Measurements from ENCODE around the gene ZNF202.

The ZNF202 gene

DNA sequence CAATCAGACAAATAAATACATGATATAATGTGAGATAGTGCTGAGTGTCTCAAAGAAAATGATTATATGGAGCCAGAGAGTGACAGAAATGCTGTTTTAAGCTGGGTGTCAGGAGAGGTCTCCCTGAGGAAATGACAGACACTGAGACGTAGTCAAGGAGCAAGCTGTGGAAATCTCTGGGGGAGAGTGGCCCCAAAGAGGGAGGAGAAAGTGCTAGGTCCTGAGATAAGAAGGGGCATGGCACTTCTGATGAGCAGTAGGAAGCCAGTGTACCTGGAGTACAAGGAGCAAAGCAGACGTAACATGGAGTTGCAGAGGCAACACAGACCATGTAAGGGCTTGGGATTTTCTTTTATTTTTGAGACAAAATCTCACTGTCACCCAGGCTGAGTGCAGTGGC is 38.8 kb downstream of the ZNF202 start:
- no peak overlapping the region for H2BK120ac ChIP-seq (ENCODE audit: low read depth, low read length)
- no peak overlapping the region for H3K18ac ChIP-seq (ENCODE audit: low read length)
- H3K79me1 ChIP-seq (ENCODE audit: low read length) = no peaks in the 10 kb centered on the region
- H2BK15ac ChIP-seq (replicated peaks; ENCODE audit: low read depth) = no peak overlapping the region
- no peak overlapping the region for H3K27ac ChIP-seq (ENCODE audit: low read depth, low read length)
- no peak overlapping the region for H2BK5ac ChIP-seq (ENCODE audit: low read length)
- H4K8ac ChIP-seq (ENCODE audit: low read depth, low read length) = no peak overlapping the region
- no peak overlapping the region for H2AK5ac ChIP-seq (ENCODE audit: low read length)
- H4K5ac ChIP-seq (ENCODE audit: low read length) = no peak overlapping the region
- no peak overlapping the region for H3K4me3 ChIP-seq (ENCODE audit: low read length)
- H3K79me2 ChIP-seq (ENCODE audit: control insufficient read depth, insufficient read depth, low read length) = no peaks in the 10 kb centered on the region
- peak; percentile 26 for DNase-seq
- H3K56ac ChIP-seq (ENCODE audit: low read length) = no peak overlapping the region
- no peaks in the 10 kb centered on the region for H3K36me3 ChIP-seq (ENCODE audit: control insufficient read depth, insufficient read depth, low read length)
- no peak overlapping the region for H3K9ac ChIP-seq (ENCODE audit: low read length)
- no CpG with 5 or more reads among the region's 2 CpGs for WGBS (ENCODE audit: extremely low coverage, insufficient coverage, low lambda C conversion rate)
- H3K23ac ChIP-seq (ENCODE audit: low read length) = no peak overlapping the region
- H3K4ac ChIP-seq (ENCODE audit: low read depth, low read length) = no peak overlapping the region
- no peaks in the 10 kb centered on the region for H3K27me3 ChIP-seq (ENCODE audit: insufficient read depth, low read length, poor library complexity)
- H3K4me2 ChIP-seq (ENCODE audit: low read length) = no peak overlapping the region
- H3K4me1 ChIP-seq (ENCODE audit: control insufficient read depth, low read depth, low read length) = peaks cover 2% of the 10 kb centered on the region

DNA sequence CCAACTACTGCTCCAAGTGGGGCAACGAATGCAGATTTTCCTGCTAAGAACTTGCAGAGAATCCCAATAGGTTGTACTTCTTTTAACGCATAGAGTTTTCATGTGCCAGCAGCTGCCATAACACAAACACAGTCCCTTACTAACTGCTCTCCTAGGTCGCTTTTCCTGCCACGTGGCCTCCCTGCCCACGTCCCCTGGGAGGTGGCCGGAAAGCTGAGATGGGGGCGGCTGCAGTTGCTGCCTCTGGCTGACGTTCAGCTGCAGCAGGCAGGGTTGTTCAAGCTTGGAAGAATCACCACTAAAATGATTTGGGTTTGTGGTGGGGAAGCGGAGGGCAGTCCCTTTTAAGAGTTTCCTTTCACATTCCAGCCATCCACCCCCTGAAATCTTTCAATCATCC is 39.3 kb downstream of the ZNF202 start:
- no peaks in the 10 kb centered on the region for H3K27me3 ChIP-seq (ENCODE audit: insufficient read depth, low read length, poor library complexity)
- H2BK5ac ChIP-seq (ENCODE audit: low read length) = no peak overlapping the region
- H3K9ac ChIP-seq (ENCODE audit: low read length) = no peak overlapping the region
- H4K8ac ChIP-seq (ENCODE audit: low read depth, low read length) = no peak overlapping the region
- no peaks in the 10 kb centered on the region for H3K79me1 ChIP-seq (ENCODE audit: low read length)
- H2AK5ac ChIP-seq (ENCODE audit: low read length) = no peak overlapping the region
- H3K4me2 ChIP-seq (ENCODE audit: low read length) = no peak overlapping the region
- no peak overlapping the region for H2BK120ac ChIP-seq (ENCODE audit: low read depth, low read length)
- H3K27ac ChIP-seq (ENCODE audit: low read depth, low read length) = no peak overlapping the region
- H3K56ac ChIP-seq (ENCODE audit: low read length) = no peak overlapping the region
- H3K4me3 ChIP-seq (ENCODE audit: low read length) = no peak overlapping the region
- no peaks in the 10 kb centered on the region for H3K79me2 ChIP-seq (ENCODE audit: control insufficient read depth, insufficient read depth, low read length)
- peaks cover 2% of the 10 kb centered on the region for H3K4me1 ChIP-seq (ENCODE audit: control insufficient read depth, low read depth, low read length)
- no peaks in the 10 kb centered on the region for H3K36me3 ChIP-seq (ENCODE audit: control insufficient read depth, insufficient read depth, low read length)
- no peak overlapping the region for H3K23ac ChIP-seq (ENCODE audit: low read length)
- no peak overlapping the region for H3K4ac ChIP-seq (ENCODE audit: low read depth, low read length)
- no peak overlapping the region for H4K5ac ChIP-seq (ENCODE audit: low read length)
- H2BK15ac ChIP-seq (replicated peaks; ENCODE audit: low read depth) = no peak overlapping the region
- WGBS (ENCODE audit: extremely low coverage, insufficient coverage, low lambda C conversion rate) = no CpG with 5 or more reads among the region's 9 CpGs
- DNase-seq = no peak
- H3K18ac ChIP-seq (ENCODE audit: low read length) = no peak overlapping the region

DNA sequence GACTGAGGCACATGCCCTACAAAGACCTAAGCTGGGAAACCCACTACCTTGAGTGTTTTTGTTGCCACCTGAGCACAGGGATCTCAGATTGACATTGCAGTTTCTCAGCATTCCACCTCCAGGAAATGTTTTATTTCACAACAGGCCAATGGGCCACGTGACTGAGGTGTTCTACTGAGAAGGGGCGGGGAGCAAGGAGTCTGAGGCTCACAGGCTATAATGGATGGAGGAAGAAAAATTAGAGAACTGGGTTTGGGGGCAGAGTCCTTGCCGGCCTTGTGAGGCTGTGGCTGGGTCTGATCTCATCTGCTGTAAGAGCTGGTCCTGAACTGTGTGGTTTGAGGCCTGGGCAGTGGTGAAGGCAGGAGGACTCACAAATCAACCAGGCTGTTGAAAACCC is 40.7 kb downstream of the ZNF202 start:
- Histone ChIP-seq H3K4ac (ENCODE audit: low read depth, low read length) (no peak overlapping the region), H3K4me2 (ENCODE audit: low read length) (no peak overlapping the region), H2AK5ac (ENCODE audit: low read length) (no peak overlapping the region), H2BK120ac (ENCODE audit: low read depth, low read length) (no peak overlapping the region), H4K8ac (ENCODE audit: low read depth, low read length) (no peak overlapping the region), H3K79me2 (ENCODE audit: control insufficient read depth, insufficient read depth, low read length) (no peaks in the 10 kb centered on the region), H4K5ac (ENCODE audit: low read length) (no peak overlapping the region), H3K79me1 (ENCODE audit: low read length) (no peaks in the 10 kb centered on the region), H3K4me1 (ENCODE audit: control insufficient read depth, low read depth, low read length) (peaks cover 2% of the 10 kb centered on the region), H3K36me3 (ENCODE audit: control insufficient read depth, insufficient read depth, low read length) (no peaks in the 10 kb centered on the region), H3K9ac (ENCODE audit: low read length) (no peak overlapping the region), H3K18ac (ENCODE audit: low read length) (no peak overlapping the region), H3K56ac (ENCODE audit: low read length) (no peak overlapping the region), H3K27ac (ENCODE audit: low read depth, low read length) (no peak overlapping the region), H2BK15ac (replicated peaks; ENCODE audit: low read depth) (no peak overlapping the region), H3K27me3 (ENCODE audit: insufficient read depth, low read length, poor library complexity) (no peaks in the 10 kb centered on the region), H2BK5ac (ENCODE audit: low read length) (no peak overlapping the region), H3K4me3 (ENCODE audit: low read length) (no peak overlapping the region), H3K23ac (ENCODE audit: low read length) (no peak overlapping the region)
- no CpG with 5 or more reads among the region's 3 CpGs for WGBS (ENCODE audit: extremely low coverage, insufficient coverage, low lambda C conversion rate)
- DNase-seq = no peak

DNA sequence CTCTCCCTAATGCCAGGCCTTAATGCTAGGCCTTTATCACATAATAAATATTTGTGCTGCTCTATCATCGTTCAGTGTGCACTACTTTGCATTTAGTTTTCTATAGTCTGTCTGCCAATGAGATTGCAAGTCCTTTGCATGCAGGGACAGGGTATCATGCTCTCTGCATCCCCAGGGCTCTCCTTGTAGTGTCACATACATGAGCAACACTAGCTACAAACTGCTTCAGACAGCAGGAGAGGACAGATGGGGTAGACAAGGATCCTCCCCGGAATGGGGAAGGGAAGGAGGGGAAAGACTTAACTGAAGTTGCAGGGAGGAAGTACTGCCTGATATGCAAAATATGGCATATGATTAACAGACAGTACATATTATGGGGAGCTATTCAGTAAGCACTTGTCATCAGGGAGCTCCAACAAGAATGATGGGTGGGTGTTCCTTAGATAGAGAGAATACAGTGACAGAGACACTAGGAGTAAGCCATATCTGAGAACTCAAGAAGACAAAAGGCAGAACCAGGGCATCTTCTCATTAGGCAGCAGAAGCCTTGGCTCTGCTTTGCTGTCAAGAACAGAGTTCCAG is 42.8 kb downstream of the ZNF202 start:
- no CpG with 5 or more reads among the region's 2 CpGs for WGBS (ENCODE audit: extremely low coverage, insufficient coverage, low lambda C conversion rate)
- no peak overlapping the region for H3K4me3 ChIP-seq (ENCODE audit: low read length)
- H3K56ac ChIP-seq (ENCODE audit: low read length) = no peak overlapping the region

DNA sequence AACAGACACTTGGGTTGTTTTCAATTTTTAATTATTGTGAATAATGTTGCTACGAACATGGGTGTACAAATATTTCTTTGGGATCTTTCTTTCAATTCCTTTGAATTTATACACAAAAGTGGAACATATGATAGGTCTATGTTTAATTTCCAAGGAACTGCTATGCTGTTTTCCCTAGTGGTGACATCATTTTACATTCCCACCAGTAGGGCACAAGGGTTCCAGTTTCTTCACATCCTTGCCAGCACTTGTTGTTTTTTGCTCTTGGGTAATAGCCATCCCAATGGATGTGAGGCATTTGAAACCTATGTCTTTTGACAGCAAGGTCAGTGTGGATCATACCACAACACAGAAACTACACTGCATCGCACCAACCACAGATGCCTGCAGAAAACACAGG is 45.3 kb downstream of the ZNF202 start:
- WGBS (ENCODE audit: extremely low coverage, insufficient coverage, low lambda C conversion rate) = no CpG with 5 or more reads among the region's 2 CpGs
- H3K4me1 ChIP-seq (ENCODE audit: control insufficient read depth, low read depth, low read length) = no peaks in the 10 kb centered on the region
- no peaks in the 10 kb centered on the region for H3K79me2 ChIP-seq (ENCODE audit: control insufficient read depth, insufficient read depth, low read length)
- H3K79me1 ChIP-seq (ENCODE audit: low read length) = no peaks in the 10 kb centered on the region
- H3K4me2 ChIP-seq (ENCODE audit: low read length) = no peak overlapping the region
- H4K5ac ChIP-seq (ENCODE audit: low read length) = no peak overlapping the region
- no peak overlapping the region for H3K4me3 ChIP-seq (ENCODE audit: low read length)
- no peak overlapping the region for H2BK15ac ChIP-seq (replicated peaks; ENCODE audit: low read depth)
- no peak overlapping the region for H2BK5ac ChIP-seq (ENCODE audit: low read length)
- no peaks in the 10 kb centered on the region for H3K36me3 ChIP-seq (ENCODE audit: control insufficient read depth, insufficient read depth, low read length)
- no peak overlapping the region for H3K23ac ChIP-seq (ENCODE audit: low read length)
- H3K4ac ChIP-seq (ENCODE audit: low read depth, low read length) = no peak overlapping the region
- no peak overlapping the region for H3K56ac ChIP-seq (ENCODE audit: low read length)
- no peak overlapping the region for H3K27ac ChIP-seq (ENCODE audit: low read depth, low read length)
- no peak overlapping the region for H4K8ac ChIP-seq (ENCODE audit: low read depth, low read length)
- no peak overlapping the region for H2BK120ac ChIP-seq (ENCODE audit: low read depth, low read length)
- DNase-seq = peak; percentile 31
- H3K27me3 ChIP-seq (ENCODE audit: insufficient read depth, low read length, poor library complexity) = no peaks in the 10 kb centered on the region
- H3K9ac ChIP-seq (ENCODE audit: low read length) = no peak overlapping the region
- no peak overlapping the region for H2AK5ac ChIP-seq (ENCODE audit: low read length)
- H3K18ac ChIP-seq (ENCODE audit: low read length) = no peak overlapping the region

More for the DNA sequence above, 42.8 kb downstream of the ZNF202 start:
- Histone ChIP-seq H3K4ac (ENCODE audit: low read depth, low read length) (no peak overlapping the region), H3K9ac (ENCODE audit: low read length) (no peak overlapping the region), H3K79me1 (ENCODE audit: low read length) (no peaks in the 10 kb centered on the region), H2BK120ac (ENCODE audit: low read depth, low read length) (no peak overlapping the region), H3K36me3 (ENCODE audit: control insufficient read depth, insufficient read depth, low read length) (no peaks in the 10 kb centered on the region), H3K27ac (ENCODE audit: low read depth, low read length) (no peak overlapping the region), H3K4me1 (ENCODE audit: control insufficient read depth, low read depth, low read length) (peaks cover 2% of the 10 kb centered on the region), H2BK15ac (replicated peaks; ENCODE audit: low read depth) (no peak overlapping the region), H3K23ac (ENCODE audit: low read length) (no peak overlapping the region), H3K27me3 (ENCODE audit: insufficient read depth, low read length, poor library complexity) (no peaks in the 10 kb centered on the region), H3K18ac (ENCODE audit: low read length) (no peak overlapping the region), H4K8ac (ENCODE audit: low read depth, low read length) (no peak overlapping the region), H3K4me2 (ENCODE audit: low read length) (no peak overlapping the region), H2BK5ac (ENCODE audit: low read length) (no peak overlapping the region), H2AK5ac (ENCODE audit: low read length) (no peak overlapping the region), H3K79me2 (ENCODE audit: control insufficient read depth, insufficient read depth, low read length) (no peaks in the 10 kb centered on the region), H4K5ac (ENCODE audit: low read length) (no peak overlapping the region)
- no peak for DNase-seq

DNA sequence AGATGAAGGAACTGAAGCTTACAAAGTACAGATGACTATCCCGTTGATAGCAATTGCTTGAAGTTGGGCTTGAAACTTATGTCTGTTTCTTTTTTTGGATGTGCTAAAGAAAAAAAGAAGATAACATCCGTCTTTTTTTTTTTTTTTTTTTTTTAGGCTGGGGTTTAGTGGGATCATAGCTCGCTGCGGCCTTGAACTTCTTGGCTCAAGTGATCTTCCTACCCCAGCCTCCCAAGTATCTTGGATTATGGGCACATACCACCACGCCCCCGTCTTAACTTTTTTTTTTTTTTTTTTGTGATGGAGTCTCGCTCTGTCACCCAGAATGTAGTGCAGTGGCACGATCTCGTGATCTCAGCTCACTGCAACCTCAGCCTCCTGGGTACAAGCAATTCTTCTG is 46.2 kb downstream of the ZNF202 start:
- Histone ChIP-seq H2AK5ac (ENCODE audit: low read length) (no peak overlapping the region), H4K5ac (ENCODE audit: low read length) (no peak overlapping the region), H3K4ac (ENCODE audit: low read depth, low read length) (no peak overlapping the region), H3K4me1 (ENCODE audit: control insufficient read depth, low read depth, low read length) (no peaks in the 10 kb centered on the region), H3K79me1 (ENCODE audit: low read length) (no peaks in the 10 kb centered on the region), H4K8ac (ENCODE audit: low read depth, low read length) (no peak overlapping the region), H2BK120ac (ENCODE audit: low read depth, low read length) (no peak overlapping the region), H2BK5ac (ENCODE audit: low read length) (no peak overlapping the region), H3K18ac (ENCODE audit: low read length) (no peak overlapping the region), H3K36me3 (ENCODE audit: control insufficient read depth, insufficient read depth, low read length) (no peaks in the 10 kb centered on the region), H3K4me3 (ENCODE audit: low read length) (no peak overlapping the region), H3K79me2 (ENCODE audit: control insufficient read depth, insufficient read depth, low read length) (no peaks in the 10 kb centered on the region), H3K56ac (ENCODE audit: low read length) (no peak overlapping the region), H2BK15ac (replicated peaks; ENCODE audit: low read depth) (no peak overlapping the region), H3K4me2 (ENCODE audit: low read length) (no peak overlapping the region), H3K27me3 (ENCODE audit: insufficient read depth, low read length, poor library complexity) (no peaks in the 10 kb centered on the region), H3K27ac (ENCODE audit: low read depth, low read length) (no peak overlapping the region), H3K9ac (ENCODE audit: low read length) (no peak overlapping the region), H3K23ac (ENCODE audit: low read length) (no peak overlapping the region)
- DNase-seq = no peak
- no CpG with 5 or more reads among the region's 9 CpGs for WGBS (ENCODE audit: extremely low coverage, insufficient coverage, low lambda C conversion rate)

All from mesendoderm (in vitro differentiated cells).